Cardiac fibroblast (primary cell): ENCODE data around the gene MRGPRE.

ENCODE experiments used
- DNase-seq, 2 donors: peaks; one replicate each; pipeline versions ENCODE4 v3.0.0 to v3.0.0-alpha.2; 2010; ENCODE audit warnings: low read depth in 2 of 2
- H3K4me3 ChIP-seq, 2 donors: replicated peaks in 1 of 2; 1 replicate in 1 of 2; 2 replicates in 1 of 2; pipeline ENCODE4 v1.5.1; 2011; ENCODE audit warnings: low read depth in 2 of 2, low read length in 2 of 2, mild to moderate bottlenecking in 2 of 2, moderate library complexity in 1 of 2
- CTCF ChIP-seq: IDR thresholded peaks from one replicate; pipeline ENCODE4 v1.5.1; 2011; ENCODE audit warnings: low read depth, mild to moderate bottlenecking, low read length, inconsistent platforms

MRGPRE gene

GRCh38 chr11:3228445-3228829 is 3.8 kb downstream of the MRGPRE start:
- H3K4me3 ChIP-seq, result no peak overlapping the region
- DNase-seq, result no peak
- no peak for TF ChIP-seq CTCF

- H3K4me3 ChIP-seq, result no peak overlapping the region
- TF ChIP-seq CTCF, result no peak
Measured at GRCh38 chr11:3227568-3228444, 4.4 kb downstream of the MRGPRE start.

GRCh38 chr11:3226846-3227567 is 5.2 kb downstream of the MRGPRE start:
- DNase-seq, result no peak
- no peak for TF ChIP-seq CTCF

More at GRCh38 chr11:3227568-3228444, 4.4 kb downstream of the MRGPRE start:
- DNase-seq, result no peak

GRCh38 chr11:3225826-3226750 is 6.1 kb downstream of the MRGPRE start:
- H3K4me3 ChIP-seq, result no peak overlapping the region
- no peak for DNase-seq
- TF ChIP-seq CTCF, result no peak

More at GRCh38 chr11:3226846-3227567, 5.2 kb downstream of the MRGPRE start:
- no peak overlapping the region for H3K4me3 ChIP-seq

- no peak for TF ChIP-seq CTCF
- no peak overlapping the region for H3K4me3 ChIP-seq
- DNase-seq, result no peak
Measured at GRCh38 chr11:3225159-3225758, 7.0 kb downstream of the MRGPRE start.
